ENCODE results near the gene YBX3.

The YBX3 gene

GRCh38 chr12:10716704-10717315 lies 6.3 kb downstream of the YBX3 start:
- TF ChIP-seq OSR1 (CRISPR knock-in tag; IDR thresholded peaks at IDR 0.05): no peak
- no peak for TF ChIP-seq ZFP30 (CRISPR knock-in tag; IDR thresholded peaks at IDR 0.05)
- no peak for TF ChIP-seq ARNTL (CRISPR knock-in tag; IDR thresholded peaks at IDR 0.05; ENCODE audit: borderline replicate concordance, low read depth)
- TF ChIP-seq TOX (CRISPR knock-in tag; IDR thresholded peaks at IDR 0.05; ENCODE audit: borderline replicate concordance): no peak
- TF ChIP-seq BACH2 (CRISPR knock-in tag; IDR thresholded peaks at IDR 0.05; ENCODE audit: borderline replicate concordance): no peak
- no peak for TF ChIP-seq CSRNP3 (CRISPR knock-in tag; IDR thresholded peaks at IDR 0.05)
- no peak for TF ChIP-seq ZNF565 (CRISPR knock-in tag; conservative IDR thresholded peaks at IDR 0.05; ENCODE audit: low read depth)
- no peak for TF ChIP-seq RARB (CRISPR knock-in tag; IDR thresholded peaks at IDR 0.05)
- TF ChIP-seq ZFP3 (CRISPR knock-in tag; IDR thresholded peaks at IDR 0.05): no peak
- no peak for TF ChIP-seq CREB5 (CRISPR knock-in tag; IDR thresholded peaks at IDR 0.05; ENCODE audit: low read depth)
- TF ChIP-seq PPARA (CRISPR knock-in tag; IDR thresholded peaks at IDR 0.05; ENCODE audit: borderline replicate concordance): no peak
- no peak for TF ChIP-seq ZNF8 (CRISPR knock-in tag; IDR thresholded peaks at IDR 0.05)
- TF ChIP-seq ESRRG (CRISPR knock-in tag; IDR thresholded peaks at IDR 0.05): no peak
- peak; percentile 54 for ATAC-seq

GRCh38 chr12:10716277-10716676 lies 6.8 kb downstream of the YBX3 start:
- ATAC-seq: no peak
- TF ChIP-seq TOX (CRISPR knock-in tag; IDR thresholded peaks at IDR 0.05; ENCODE audit: borderline replicate concordance) (no peak), ZFP30 (CRISPR knock-in tag; IDR thresholded peaks at IDR 0.05) (no peak), TSHZ2 (CRISPR knock-in tag; IDR thresholded peaks at IDR 0.05) (no peak), TCF4 (CRISPR knock-in tag; IDR thresholded peaks at IDR 0.05; ENCODE audit: borderline replicate concordance) (no peak), SNAI2 (CRISPR knock-in tag; IDR thresholded peaks at IDR 0.05) (no peak), ESRRG (CRISPR knock-in tag; IDR thresholded peaks at IDR 0.05) (no peak), BACH2 (CRISPR knock-in tag; IDR thresholded peaks at IDR 0.05; ENCODE audit: borderline replicate concordance) (no peak), OSR1 (CRISPR knock-in tag; IDR thresholded peaks at IDR 0.05) (no peak), ZNF565 (CRISPR knock-in tag; conservative IDR thresholded peaks at IDR 0.05; ENCODE audit: low read depth) (no peak), CREB5 (CRISPR knock-in tag; IDR thresholded peaks at IDR 0.05; ENCODE audit: low read depth) (no peak), RARB (CRISPR knock-in tag; IDR thresholded peaks at IDR 0.05) (no peak), ZNF8 (CRISPR knock-in tag; IDR thresholded peaks at IDR 0.05) (no peak), CSDC2 (CRISPR knock-in tag; IDR thresholded peaks at IDR 0.05) (no peak), ZFP3 (CRISPR knock-in tag; IDR thresholded peaks at IDR 0.05) (no peak)
- TF ChIP-seq, protein P1, sequence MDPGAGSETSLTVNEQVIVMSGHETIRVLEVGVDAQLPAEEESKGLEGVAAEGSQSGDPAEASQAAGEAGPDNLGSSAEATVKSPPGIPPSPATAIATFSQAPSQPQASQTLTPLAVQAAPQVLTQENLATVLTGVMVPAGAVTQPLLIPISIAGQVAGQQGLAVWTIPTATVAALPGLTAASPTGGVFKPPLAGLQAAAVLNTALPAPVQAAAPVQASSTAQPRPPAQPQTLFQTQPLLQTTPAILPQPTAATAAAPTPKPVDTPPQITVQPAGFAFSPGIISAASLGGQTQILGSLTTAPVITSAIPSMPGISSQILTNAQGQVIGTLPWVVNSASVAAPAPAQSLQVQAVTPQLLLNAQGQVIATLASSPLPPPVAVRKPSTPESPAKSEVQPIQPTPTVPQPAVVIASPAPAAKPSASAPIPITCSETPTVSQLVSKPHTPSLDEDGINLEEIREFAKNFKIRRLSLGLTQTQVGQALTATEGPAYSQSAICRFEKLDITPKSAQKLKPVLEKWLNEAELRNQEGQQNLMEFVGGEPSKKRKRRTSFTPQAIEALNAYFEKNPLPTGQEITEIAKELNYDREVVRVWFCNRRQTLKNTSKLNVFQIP (CRISPR knock-in tag; IDR thresholded peaks at IDR 0.05; ENCODE audit: borderline replicate concordance, low read depth): no peak
- TF ChIP-seq, protein P2, sequence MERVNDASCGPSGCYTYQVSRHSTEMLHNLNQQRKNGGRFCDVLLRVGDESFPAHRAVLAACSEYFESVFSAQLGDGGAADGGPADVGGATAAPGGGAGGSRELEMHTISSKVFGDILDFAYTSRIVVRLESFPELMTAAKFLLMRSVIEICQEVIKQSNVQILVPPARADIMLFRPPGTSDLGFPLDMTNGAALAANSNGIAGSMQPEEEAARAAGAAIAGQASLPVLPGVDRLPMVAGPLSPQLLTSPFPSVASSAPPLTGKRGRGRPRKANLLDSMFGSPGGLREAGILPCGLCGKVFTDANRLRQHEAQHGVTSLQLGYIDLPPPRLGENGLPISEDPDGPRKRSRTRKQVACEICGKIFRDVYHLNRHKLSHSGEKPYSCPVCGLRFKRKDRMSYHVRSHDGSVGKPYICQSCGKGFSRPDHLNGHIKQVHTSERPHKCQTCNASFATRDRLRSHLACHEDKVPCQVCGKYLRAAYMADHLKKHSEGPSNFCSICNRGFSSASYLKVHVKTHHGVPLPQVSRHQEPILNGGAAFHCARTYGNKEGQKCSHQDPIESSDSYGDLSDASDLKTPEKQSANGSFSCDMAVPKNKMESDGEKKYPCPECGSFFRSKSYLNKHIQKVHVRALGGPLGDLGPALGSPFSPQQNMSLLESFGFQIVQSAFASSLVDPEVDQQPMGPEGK (CRISPR knock-in tag; IDR thresholded peaks at IDR 0.05; ENCODE audit: borderline replicate concordance): no peak
